Right lobe of liver (tissue), 6 donors: ENCODE results near the gene CTDSPL. TPM values are rescaled to one million over a fixed set of nuclear protein-coding genes. Genes with fewer than 3 reads are reported as not detected.
A peak's percentile ranks its signal among the peaks of the same experiment; 100 is the strongest.

ENCODE experiments used
- ATAC-seq, 4 donors: fragments of 200-7000 bp; cut with Tn5 transposase; one replicate each; pipeline ENCODE4 v1.9.1; 2020; ENCODE audit warnings: mild to moderate bottlenecking in 4 of 4, moderate library complexity in 4 of 4
- DNase-seq, 3 donors: peaks; one replicate each; pipeline ENCODE4 v3.0.0-alpha.2; 2020
- H3K27ac ChIP-seq, 3 donors: fragments of 200-600 bp; one replicate each; pipeline ENCODE4 v1.8.0; 2022
- H3K27me3 ChIP-seq, 2 donors: fragments of 200-600 bp; one replicate each; pipeline ENCODE4 v1.8.0; 2022
- H3K36me3 ChIP-seq, 4 donors: fragments of 200-600 bp; sonication (generic) in 1 of 4; one replicate each; pipeline versions ENCODE4 v1.5.1 to v1.8.0; 2017 to 2022; ENCODE audit warnings: control low read depth in 1 of 4
- H3K4me1 ChIP-seq, 4 donors: fragments of 200-600 bp; sonication (generic) in 1 of 4; one replicate each; pipeline versions ENCODE4 v1.5.1 to v1.8.0; 2017 to 2022; ENCODE audit warnings: control low read depth in 1 of 4
- H3K4me3 ChIP-seq, 3 donors: fragments of 200-600 bp; one replicate each; pipeline ENCODE4 v1.8.0; 2022
- H3K9me3 ChIP-seq, 4 donors: fragments of 200-600 bp; sonication (generic) in 1 of 4; one replicate each; pipeline versions ENCODE4 v1.5.1 to v1.8.0; 2017 to 2022; ENCODE audit warnings: control low read depth in 1 of 4
- CTCF ChIP-seq, 4 donors: fragments of 200-600 bp in 3 of 4; fragments of 450-650 bp in 1 of 4; IDR thresholded peaks; one replicate each; pipeline versions ENCODE4 v1.5.1 to v1.8.0; 2016 to 2022; ENCODE audit warnings: antibody characterized with exemption in 4 of 4, mild to moderate bottlenecking in 2 of 4
- POLR2A ChIP-seq: fragments of 450-650 bp; IDR thresholded peaks from one replicate; pipeline ENCODE4 v1.6.1; 2017; ENCODE audit warnings: antibody characterized with exemption, mild to moderate bottlenecking
- WGBS: methylation state at CpG from one replicate; pipeline ENCODE4 v1.1.6; 2018; ENCODE audit warnings: low coverage, low lambda C conversion rate; ENCODE audit not compliant: insufficient coverage; ENCODE audit errors: missing lambda C conversion rate; 5-methylcytosine and 5-hydroxymethylcytosine counted together
- intact Hi-C, 2 donors: fragments of 100-400 bp; cut with DNase I; formaldehyde crosslinking; loops; one replicate each; pipeline versions ENCODE4 v1.11.2 to v1.14.1; 2022
- total RNA-seq, 6 experiments: library from RNA; depleted of rRNA in 2 of 6; stranded (reverse); fragments of >200 nt in 2 of 6; fragmentation: NEBNext Ultra II Directional in 3 of 6; extraction: Animal tissue kit (Norgen Biotek cat#: 25700) in 3 of 6; gene quantifications; one replicate each; pipeline versions ENCODE4 v1.1.0 to v1.2.4, GENCODE V29; 2016 to 2023
- donor health status: DM: no; HTN: yes; CAD: no.
- donor health status: DM: no; HTN: no; CAD: no.
- donor health status: DM: no; HTN: no; CAD: no.
- donor health status: DM: no; HTN: yes; CAD: no.
- donor health status: DM: no; HTN: yes; CAD: no.

Gene CTDSPL
- total RNA-seq, 6 experiments from 2014 or later = 14.9 to 22.8 (median 18.0) TPM

DNA sequence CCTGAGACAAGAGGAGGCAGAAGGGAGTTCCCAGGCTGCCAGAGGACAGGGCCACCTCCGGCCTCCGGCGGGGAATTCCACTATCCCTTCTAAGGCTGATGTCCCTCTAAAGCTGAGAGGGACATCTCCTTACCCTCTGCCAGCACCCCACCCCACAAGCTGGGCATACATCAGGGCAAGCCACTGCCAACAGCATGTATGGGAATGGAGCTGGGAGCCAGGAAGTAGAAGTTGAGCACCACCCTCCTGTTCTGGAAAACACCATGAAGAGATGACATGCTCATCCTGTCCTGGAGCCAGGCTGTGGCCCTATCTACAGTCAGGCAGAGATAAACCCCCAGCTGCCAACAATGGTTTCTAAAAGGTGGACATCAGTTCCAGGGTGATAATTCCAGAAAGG lies 160.6 kb downstream of the CTDSPL start:
- Histone ChIP-seq H3K27me3 (no peaks in the 10 kb centered on the region), H3K9me3 (no peaks in the 10 kb centered on the region), H3K36me3 (no peaks in the 10 kb centered on the region), H3K27ac (peak overlapping the region in 1 of 3 donors; percentile 7), H3K4me3 (no peak overlapping the region), H3K4me1 (no peaks in the 10 kb centered on the region)
- DNase-seq (peak in 1 of 3 donors; percentile 22), ATAC-seq (no peak)
- 80% methylated on average over 1 of the region's 3 CpGs for WGBS
- intact Hi-C loops = no loop called here
- TF ChIP-seq POLR2A = no peak
- no peak for TF ChIP-seq CTCF (IDR thresholded peaks at IDR 0.05)

- WGBS = 56% methylated on average over 1 of the region's 6 CpGs
- Histone ChIP-seq H3K4me1 (no peaks in the 10 kb centered on the region), H3K4me3 (peak overlapping the region in 1 of 3 donors; percentile 78), H3K27ac (no peak overlapping the region), H3K36me3 (no peaks in the 10 kb centered on the region), H3K27me3 (no peaks in the 10 kb centered on the region), H3K9me3 (no peaks in the 10 kb centered on the region)
- no peak for ATAC-seq
- intact Hi-C loops = no loop called here
- peak in 1 of 3 donors; percentile 48 for DNase-seq
- no peak for TF ChIP-seq POLR2A
Observed at GRCh38 chr3:38022896-38023709, 161.4 kb downstream of the CTDSPL start.

DNA sequence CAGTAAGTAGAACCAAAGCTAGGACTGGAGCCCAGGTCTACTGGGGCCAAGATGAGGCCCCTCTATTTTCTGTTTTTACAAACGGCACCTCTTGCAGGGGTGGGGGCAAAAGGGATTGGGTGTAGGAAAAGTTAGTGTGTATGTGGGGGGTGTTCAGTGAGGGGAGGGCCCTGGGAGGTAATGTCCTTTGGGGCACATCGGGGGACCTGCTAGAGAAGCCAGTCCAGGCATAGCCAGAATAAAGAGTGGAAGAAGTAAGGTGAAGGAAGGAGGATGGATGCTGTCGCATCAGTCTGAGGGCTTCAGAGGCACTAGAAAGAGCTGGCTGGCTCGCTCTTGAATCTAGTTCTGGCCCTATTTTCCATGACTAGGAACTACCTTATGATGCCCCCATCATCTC lies 165.2 kb downstream of the CTDSPL start:
- H3K36me3 ChIP-seq = no peaks in the 10 kb centered on the region
- no peaks in the 10 kb centered on the region for H3K9me3 ChIP-seq
- H3K4me3 ChIP-seq = no peak overlapping the region
- ATAC-seq (no peak), DNase-seq (no peak)
- peaks cover 0 to 15% (median 3%) of the 10 kb centered on the region in 4 donors for H3K4me1 ChIP-seq
- intact Hi-C loops = no loop called here
- 77% methylated on average over 4 of the region's 4 CpGs for WGBS
- TF ChIP-seq POLR2A (no peak), CTCF (IDR thresholded peaks at IDR 0.05) (no peak)
- no peak overlapping the region for H3K27ac ChIP-seq
- no peaks in the 10 kb centered on the region for H3K27me3 ChIP-seq

DNA sequence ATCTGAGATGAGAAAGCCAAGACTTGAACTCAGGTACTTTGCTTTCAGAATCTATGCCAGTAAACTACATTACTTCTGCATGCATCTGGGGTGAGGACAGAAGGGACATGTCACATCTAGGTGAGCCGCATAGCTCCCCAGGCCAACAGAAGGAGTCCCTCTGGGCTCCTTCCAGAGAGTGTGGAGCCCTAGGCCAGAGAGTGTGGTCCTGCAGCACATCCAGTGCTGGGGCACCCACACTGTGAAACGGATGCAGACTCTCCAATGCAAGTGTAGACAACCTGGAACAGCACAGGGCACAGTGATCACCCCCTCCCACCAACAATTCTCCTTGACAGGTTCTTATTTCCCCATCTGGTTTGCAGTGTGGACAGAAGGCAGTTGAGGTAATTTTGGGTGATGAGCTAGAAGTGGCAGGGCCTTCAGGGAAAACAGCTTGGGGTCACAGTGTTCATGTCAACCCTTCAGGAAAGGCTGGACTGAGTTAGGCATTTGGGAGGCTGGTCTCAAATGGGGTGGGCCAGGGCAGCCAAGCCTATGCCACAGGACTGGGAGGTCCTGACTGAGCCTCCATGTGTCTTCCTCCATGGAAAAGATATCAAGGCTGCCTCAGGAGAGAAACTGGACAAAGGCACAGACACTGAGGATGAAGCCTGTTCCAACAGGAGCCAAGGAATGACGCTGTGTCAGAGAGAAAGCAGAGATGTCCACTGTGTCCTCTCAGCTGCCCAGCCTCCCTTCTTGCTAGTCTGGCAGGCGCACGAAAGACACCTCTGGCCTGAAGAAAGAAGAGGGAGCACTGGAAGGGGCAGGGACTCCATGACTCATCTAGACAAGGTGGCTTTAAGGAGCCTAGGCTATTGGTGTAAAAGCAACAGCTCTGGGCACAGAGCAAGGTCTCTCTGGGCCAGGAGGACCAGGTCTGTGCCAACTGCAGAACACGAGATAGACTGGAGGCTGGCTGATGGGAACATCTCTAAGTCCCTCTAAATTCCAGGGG lies 166.1 kb downstream of the CTDSPL start:
- Histone ChIP-seq H3K4me3 (no peak overlapping the region), H3K27me3 (no peaks in the 10 kb centered on the region), H3K4me1 (peaks cover 0 to 15% (median 3%) of the 10 kb centered on the region in 4 donors), H3K27ac (no peak overlapping the region), H3K36me3 (no peaks in the 10 kb centered on the region), H3K9me3 (no peaks in the 10 kb centered on the region)
- TF ChIP-seq POLR2A (no peak), CTCF (IDR thresholded peaks at IDR 0.05) (no peak)
- DNase-seq = peak in 1 of 3 donors; percentile 36
- ATAC-seq = no peak
- 86% methylated on average over 2 of the region's 6 CpGs for WGBS
- intact Hi-C loops = no loop called here
